DND-41 (cell line): ENCODE data around the gene PNLIPRP3.
A peak's percentile ranks its signal among the peaks of the same experiment; 100 is the strongest.

Source experiments
- ATAC-seq: fragments of 200-7000 bp; cut with Tn5 transposase; 3 replicates; pipeline ENCODE4 v1.9.1; 2021; ENCODE audit warnings: low read depth; ENCODE audit not compliant: insufficient read depth
- DNase-seq: peaks from one replicate; pipeline ENCODE4 v3.0.0-alpha.2; 2020
- H2AFZ ChIP-seq: 2 replicates; pipeline ENCODE4 v1.6.0; 2012; ENCODE audit warnings: low read depth, low read length
- H3K27ac ChIP-seq: 2 replicates; pipeline ENCODE4 v1.5.1; 2012; ENCODE audit warnings: low read length, inconsistent platforms
- H3K27me3 ChIP-seq: fragments of 200-600 bp; sonication (generic); 2 replicates; pipeline ENCODE4 v1.6.0; 2012; ENCODE audit warnings: low read length, mild to moderate bottlenecking, inconsistent platforms; ENCODE audit not compliant: insufficient read depth, poor library complexity
- H3K36me3 ChIP-seq: 2 replicates; pipeline ENCODE4 v1.5.1; 2012; ENCODE audit warnings: low read length, inconsistent platforms; ENCODE audit not compliant: insufficient read depth
- H3K4me1 ChIP-seq: 2 replicates; pipeline ENCODE4 v1.5.1; 2012; ENCODE audit warnings: mild to moderate bottlenecking, low read length; ENCODE audit not compliant: insufficient read depth
- H3K4me2 ChIP-seq: 2 replicates; pipeline ENCODE4 v1.6.0; 2012; ENCODE audit warnings: mild to moderate bottlenecking, moderate library complexity, low read length, inconsistent platforms; ENCODE audit not compliant: insufficient read depth
- H3K4me3 ChIP-seq, 2 experiments: fragments of 200-600 bp in 1 of 2; shearing (Covaris generic) in 1 of 2; 2 replicates each; pipeline ENCODE4 v1.5.1; 2012 to 2016; ENCODE audit warnings: inconsistent platforms in 2 of 2, low read length in 2 of 2, mild to moderate bottlenecking in 2 of 2, low read depth in 1 of 2, moderate library complexity in 1 of 2
- H3K79me2 ChIP-seq: 2 replicates; pipeline ENCODE4 v1.6.0; 2012; ENCODE audit warnings: low read length, inconsistent platforms; ENCODE audit not compliant: insufficient read depth
- H3K9ac ChIP-seq: 2 replicates; pipeline ENCODE4 v1.6.0; 2012; ENCODE audit warnings: low read depth, mild to moderate bottlenecking, inconsistent platforms, low read length, moderate library complexity
- H3K9me3 ChIP-seq: 2 replicates; pipeline ENCODE4 v1.5.1; 2012; ENCODE audit warnings: low read length, moderate library complexity, mild to moderate bottlenecking, inconsistent platforms; ENCODE audit not compliant: insufficient read depth, severe bottlenecking
- H4K20me1 ChIP-seq: 2 replicates; pipeline ENCODE4 v1.6.0; 2012; ENCODE audit warnings: low read length; ENCODE audit not compliant: insufficient read depth
- EZH2 ChIP-seq: IDR thresholded peaks from 3 replicates; pipeline ENCODE4 v1.6.1; 2012; ENCODE audit warnings: borderline replicate concordance, low read depth, mild to moderate bottlenecking, moderate library complexity, low read length, inconsistent platforms; ENCODE audit not compliant: severe bottlenecking
- TF ChIP-seq, protein P1 (sequence below): IDR thresholded peaks from 2 replicates; pipeline ENCODE4 v1.5.1; 2012; ENCODE audit warnings: borderline replicate concordance, low read length, moderate library complexity, mild to moderate bottlenecking; ENCODE audit not compliant: poor library complexity, severe bottlenecking; ENCODE audit errors: extremely low read depth

Gene PNLIPRP3

DNA sequence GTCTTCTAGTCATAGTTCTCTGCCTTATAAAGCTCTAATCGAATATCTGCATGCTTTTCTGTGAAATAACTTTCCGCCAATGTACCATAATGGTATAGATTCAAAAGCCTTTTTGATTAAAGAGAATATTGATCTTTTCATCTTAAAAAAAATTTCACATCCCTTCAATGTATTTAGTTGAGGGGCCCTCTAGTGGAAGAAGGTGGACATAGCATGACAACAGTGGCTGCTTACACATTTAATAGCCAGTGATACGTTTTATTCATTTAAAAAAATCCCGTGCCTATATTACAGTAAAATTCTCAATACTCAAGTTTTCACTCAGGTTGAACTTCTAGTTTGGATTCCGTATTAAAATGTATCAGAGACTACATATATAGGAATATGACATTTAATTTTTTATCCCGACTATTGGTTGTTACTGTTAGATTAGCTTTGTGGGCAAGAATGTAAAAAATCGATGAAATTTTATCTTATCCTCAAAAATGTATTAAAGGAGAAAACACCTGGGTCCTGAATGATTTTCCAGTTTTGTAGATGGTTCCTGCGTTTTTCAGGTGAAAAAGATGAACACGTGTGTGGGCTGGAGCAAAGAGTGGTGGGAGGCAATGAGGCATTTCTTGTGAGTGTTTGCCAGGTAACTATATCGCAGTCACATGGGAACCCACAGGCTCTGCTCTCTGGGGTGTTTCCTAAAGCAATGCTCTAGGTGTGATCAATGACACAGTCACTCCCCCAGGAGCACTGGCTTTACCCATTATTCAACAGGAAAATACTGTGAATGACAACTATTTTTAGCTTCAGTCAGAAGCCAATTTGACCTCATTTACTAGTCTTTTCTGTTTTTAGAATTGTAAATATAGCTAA, 94.0 kb downstream of the PNLIPRP3 start:
- TF ChIP-seq EZH2 = no peak
- TF ChIP-seq, protein P1, sequence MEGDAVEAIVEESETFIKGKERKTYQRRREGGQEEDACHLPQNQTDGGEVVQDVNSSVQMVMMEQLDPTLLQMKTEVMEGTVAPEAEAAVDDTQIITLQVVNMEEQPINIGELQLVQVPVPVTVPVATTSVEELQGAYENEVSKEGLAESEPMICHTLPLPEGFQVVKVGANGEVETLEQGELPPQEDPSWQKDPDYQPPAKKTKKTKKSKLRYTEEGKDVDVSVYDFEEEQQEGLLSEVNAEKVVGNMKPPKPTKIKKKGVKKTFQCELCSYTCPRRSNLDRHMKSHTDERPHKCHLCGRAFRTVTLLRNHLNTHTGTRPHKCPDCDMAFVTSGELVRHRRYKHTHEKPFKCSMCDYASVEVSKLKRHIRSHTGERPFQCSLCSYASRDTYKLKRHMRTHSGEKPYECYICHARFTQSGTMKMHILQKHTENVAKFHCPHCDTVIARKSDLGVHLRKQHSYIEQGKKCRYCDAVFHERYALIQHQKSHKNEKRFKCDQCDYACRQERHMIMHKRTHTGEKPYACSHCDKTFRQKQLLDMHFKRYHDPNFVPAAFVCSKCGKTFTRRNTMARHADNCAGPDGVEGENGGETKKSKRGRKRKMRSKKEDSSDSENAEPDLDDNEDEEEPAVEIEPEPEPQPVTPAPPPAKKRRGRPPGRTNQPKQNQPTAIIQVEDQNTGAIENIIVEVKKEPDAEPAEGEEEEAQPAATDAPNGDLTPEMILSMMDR = peak; percentile 79
- Histone ChIP-seq H3K79me2 (no peaks in the 10 kb centered on the region), H3K9ac (no peak overlapping the region), H3K27me3 (no peaks in the 10 kb centered on the region), H2AFZ (no peak overlapping the region), H3K9me3 (no peaks in the 10 kb centered on the region), H4K20me1 (no peaks in the 10 kb centered on the region), H3K36me3 (no peaks in the 10 kb centered on the region), H3K4me2 (no peak overlapping the region), H3K4me3 (no peak overlapping the region), H3K27ac (no peak overlapping the region), H3K4me1 (no peaks in the 10 kb centered on the region)
- ATAC-seq = no peak
- peak; percentile 35 for DNase-seq

DNA sequence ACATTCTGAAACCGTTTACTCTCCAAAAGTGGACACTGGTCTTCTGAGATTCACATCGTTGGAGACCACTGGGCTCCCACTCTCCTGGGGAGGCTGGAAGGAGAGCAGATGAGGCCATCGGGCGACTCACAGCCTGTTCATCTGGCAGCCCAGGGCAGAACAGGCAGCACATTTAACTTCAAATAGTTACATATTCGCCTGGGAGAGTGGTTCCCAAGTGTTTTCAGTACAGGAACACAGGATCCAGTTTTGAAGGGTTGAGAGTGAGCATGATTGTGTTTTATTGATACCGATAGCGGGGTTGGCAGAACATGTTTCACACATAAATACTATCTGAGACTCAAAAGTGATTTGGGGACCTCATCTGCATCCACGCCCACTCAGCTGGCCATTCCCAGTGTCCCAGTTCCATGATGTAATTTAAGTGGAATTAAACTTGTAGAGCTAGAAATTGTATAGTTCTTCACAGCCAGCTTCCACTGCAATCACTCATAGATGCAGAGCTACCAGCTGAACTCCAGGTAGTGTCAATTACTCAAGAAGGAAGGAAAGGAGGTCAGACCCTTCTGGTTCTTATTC, 95.2 kb downstream of the PNLIPRP3 start:
- Histone ChIP-seq H3K79me2 (no peaks in the 10 kb centered on the region), H3K4me2 (no peak overlapping the region), H3K27me3 (no peaks in the 10 kb centered on the region), H3K27ac (no peak overlapping the region), H3K9ac (no peak overlapping the region), H2AFZ (no peak overlapping the region), H3K36me3 (no peaks in the 10 kb centered on the region), H3K4me1 (no peaks in the 10 kb centered on the region), H3K4me3 (no peak overlapping the region), H4K20me1 (no peaks in the 10 kb centered on the region), H3K9me3 (no peaks in the 10 kb centered on the region)
- no peak for DNase-seq
- no peak for ATAC-seq
- TF ChIP-seq EZH2 = no peak

DNA sequence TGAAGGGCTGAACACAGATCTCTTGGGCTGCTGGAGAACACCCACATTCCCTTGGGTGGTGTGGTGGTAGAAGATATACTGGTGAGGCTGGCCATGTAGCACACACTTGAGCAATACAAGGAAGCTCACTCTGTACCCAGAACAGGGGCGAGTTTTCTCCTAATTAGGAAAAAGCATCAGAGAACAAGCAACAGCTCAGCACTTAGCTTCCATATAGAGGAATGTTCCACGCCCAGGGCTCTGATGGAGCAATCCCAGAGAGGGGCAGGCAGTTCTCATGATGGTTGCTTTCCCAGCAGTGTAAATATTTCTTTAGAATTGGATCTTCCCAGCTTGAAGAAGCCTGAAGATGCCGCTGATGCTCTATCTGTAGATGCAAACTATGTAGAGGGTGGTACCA, 97.1 kb downstream of the PNLIPRP3 start:
- Histone ChIP-seq H3K36me3 (no peaks in the 10 kb centered on the region), H3K9ac (no peak overlapping the region), H2AFZ (no peak overlapping the region), H3K27ac (no peak overlapping the region), H3K4me3 (no peak overlapping the region), H3K79me2 (no peaks in the 10 kb centered on the region), H4K20me1 (no peaks in the 10 kb centered on the region), H3K4me1 (no peaks in the 10 kb centered on the region), H3K4me2 (no peak overlapping the region), H3K27me3 (no peaks in the 10 kb centered on the region), H3K9me3 (no peaks in the 10 kb centered on the region)
- TF ChIP-seq, protein P1 = no peak
- no peak for TF ChIP-seq EZH2
- no peak for DNase-seq
- ATAC-seq = no peak

DNA sequence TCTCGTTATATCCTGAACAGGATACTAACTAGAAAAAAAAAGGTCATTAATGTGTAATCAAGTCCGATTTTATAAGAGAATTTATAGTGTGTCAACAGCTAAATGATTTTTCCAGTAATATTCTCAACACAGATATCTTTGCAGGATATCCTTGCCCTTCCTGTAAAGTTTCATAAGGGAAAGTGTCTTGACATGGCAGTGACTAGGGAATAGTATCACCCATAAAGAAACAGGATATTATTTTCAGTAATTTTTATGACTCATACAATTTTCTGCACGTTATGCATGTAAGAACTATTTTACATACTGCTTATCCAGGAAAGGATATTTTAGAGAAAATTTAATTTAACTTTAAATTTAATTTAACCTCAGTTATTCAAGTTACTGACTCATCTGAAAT, 98.6 kb downstream of the PNLIPRP3 start:
- DNase-seq (no peak), ATAC-seq (no peak)
- Histone ChIP-seq H3K36me3 (no peaks in the 10 kb centered on the region), H4K20me1 (no peaks in the 10 kb centered on the region), H2AFZ (no peak overlapping the region), H3K79me2 (no peaks in the 10 kb centered on the region), H3K9ac (no peak overlapping the region), H3K27ac (no peak overlapping the region), H3K4me2 (no peak overlapping the region), H3K4me1 (no peaks in the 10 kb centered on the region), H3K9me3 (no peaks in the 10 kb centered on the region), H3K27me3 (no peaks in the 10 kb centered on the region), H3K4me3 (no peak overlapping the region)
- TF ChIP-seq, protein P1 = no peak
- TF ChIP-seq EZH2 = no peak
